ENCODE results near the gene BTD.

DNA sequence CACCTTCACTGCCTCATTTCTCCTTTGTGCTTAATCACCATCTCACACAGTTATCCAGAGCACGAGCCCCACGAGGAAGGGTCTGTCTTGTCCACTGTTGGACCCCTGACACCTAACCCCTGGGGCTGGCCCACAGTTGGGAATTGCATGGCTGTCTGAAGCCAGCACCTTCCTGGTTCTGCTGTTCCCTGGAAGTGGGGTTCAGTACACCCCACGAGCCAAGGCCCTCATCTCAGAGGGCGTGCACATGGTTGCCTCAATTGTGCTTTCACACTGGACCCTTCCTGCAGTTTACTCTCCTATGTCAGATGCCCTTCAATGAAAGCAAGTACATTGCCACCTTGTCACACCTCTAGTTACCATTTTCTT is 30.7 kb downstream of the BTD start:
- TF ChIP-seq, protein P1, sequence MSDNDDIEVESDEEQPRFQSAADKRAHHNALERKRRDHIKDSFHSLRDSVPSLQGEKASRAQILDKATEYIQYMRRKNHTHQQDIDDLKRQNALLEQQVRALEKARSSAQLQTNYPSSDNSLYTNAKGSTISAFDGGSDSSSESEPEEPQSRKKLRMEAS (IDR thresholded peaks at IDR 0.05), result peak; percentile 36; the same call in 1 of the 2 replicates
- TF ChIP-seq, protein P2, sequence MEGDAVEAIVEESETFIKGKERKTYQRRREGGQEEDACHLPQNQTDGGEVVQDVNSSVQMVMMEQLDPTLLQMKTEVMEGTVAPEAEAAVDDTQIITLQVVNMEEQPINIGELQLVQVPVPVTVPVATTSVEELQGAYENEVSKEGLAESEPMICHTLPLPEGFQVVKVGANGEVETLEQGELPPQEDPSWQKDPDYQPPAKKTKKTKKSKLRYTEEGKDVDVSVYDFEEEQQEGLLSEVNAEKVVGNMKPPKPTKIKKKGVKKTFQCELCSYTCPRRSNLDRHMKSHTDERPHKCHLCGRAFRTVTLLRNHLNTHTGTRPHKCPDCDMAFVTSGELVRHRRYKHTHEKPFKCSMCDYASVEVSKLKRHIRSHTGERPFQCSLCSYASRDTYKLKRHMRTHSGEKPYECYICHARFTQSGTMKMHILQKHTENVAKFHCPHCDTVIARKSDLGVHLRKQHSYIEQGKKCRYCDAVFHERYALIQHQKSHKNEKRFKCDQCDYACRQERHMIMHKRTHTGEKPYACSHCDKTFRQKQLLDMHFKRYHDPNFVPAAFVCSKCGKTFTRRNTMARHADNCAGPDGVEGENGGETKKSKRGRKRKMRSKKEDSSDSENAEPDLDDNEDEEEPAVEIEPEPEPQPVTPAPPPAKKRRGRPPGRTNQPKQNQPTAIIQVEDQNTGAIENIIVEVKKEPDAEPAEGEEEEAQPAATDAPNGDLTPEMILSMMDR (IDR thresholded peaks at IDR 0.05), result no peak
- TF ChIP-seq POLR2A (IDR thresholded peaks at IDR 0.05; ENCODE audit: low read length) (no peak), FOSL2 (IDR thresholded peaks at IDR 0.05) (no peak), FOSL2 (CRISPR knock-in tag; IDR thresholded peaks at IDR 0.05) (no peak), EP300 (IDR thresholded peaks at IDR 0.05) (no peak), MYC (IDR thresholded peaks at IDR 0.05; ENCODE audit: borderline replicate concordance, low read length) (no peak), NR3C1 (IDR thresholded peaks at IDR 0.05) (no peak)
